ENCODE measurements around the gene DLGAP1.

- TF ChIP-seq CTCF (IDR thresholded peaks at IDR 0.05) (no peak), POLR2AphosphoS5 (IDR thresholded peaks at IDR 0.05; ENCODE audit: insufficient read depth in 1 of 2, low read depth in 1 of 2) (no peak), POLR2A (IDR thresholded peaks at IDR 0.05) (no peak)
These were observed 679.1 kb downstream of the DLGAP1 start for GRCh38 chr18:3775996-3776395.
